ENCODE data around the gene NDUFAF8. TPM values are rescaled to one million over a fixed set of nuclear protein-coding genes. Genes with fewer than 3 reads are reported as not detected.

The NDUFAF8 gene
- total RNA-seq, 2 experiments from 2014 or later, result 42.3 to 48.3 TPM

GRCh38 chr17:81252987-81253329 is 13.8 kb downstream of the NDUFAF8 start:
- Mint-ChIP-seq H3K4me1 (ENCODE audit: low read depth) (peaks cover 11% of the 10 kb centered on the region), H3K27me3 (ENCODE audit: low read depth) (no peaks in the 10 kb centered on the region), H3K4me3 (no peak overlapping the region), H3K27ac (no peak overlapping the region), H3K36me3 (ENCODE audit: low read depth) (peaks cover 24% of the 10 kb centered on the region), H3K9me3 (ENCODE audit: insufficient read depth) (no peaks in the 10 kb centered on the region)
- ChIA-PET POLR2A (no interaction called here), CTCF (interaction anchor here (0.7 to 3.8 kb wide), 13 partner anchors 10 to 348 kb away, joined by 3 to 26 read pairs (median 4); partner anchors contain the start of genes BAHCC1, CEP131, FAAP100 and NDUFAF8)
- DNase-seq (no peak), ATAC-seq (no peak)

GRCh38 chr17:81253358-81254131 is 14.4 kb downstream of the NDUFAF8 start:
- H3K9me3 Mint-ChIP-seq (ENCODE audit: insufficient read depth), result no peaks in the 10 kb centered on the region
- POLR2A ChIA-PET, result no interaction called here
- ATAC-seq, result peak; percentile 50

GRCh38 chr17:81254955-81255717 is 16.0 kb downstream of the NDUFAF8 start:
- DNase-seq, result no peak
- Mint-ChIP-seq H3K4me1 (ENCODE audit: low read depth) (peaks cover 11% of the 10 kb centered on the region), H3K36me3 (ENCODE audit: low read depth) (peaks cover 25% of the 10 kb centered on the region), H3K27me3 (ENCODE audit: low read depth) (no peaks in the 10 kb centered on the region), H3K4me3 (no peak overlapping the region), H3K27ac (no peak overlapping the region), H3K9me3 (ENCODE audit: insufficient read depth) (no peaks in the 10 kb centered on the region)
- ChIA-PET POLR2A (no interaction called here), CTCF (interaction anchor here (1.9 to 3.8 kb wide), 2 partner anchors 41 to 230 kb away, joined by 10 to 16 read pairs; partner anchors contain the start of gene SLC38A10)
- no peak for ATAC-seq

More at GRCh38 chr17:81253358-81254131, 14.4 kb downstream of the NDUFAF8 start:
- Mint-ChIP-seq H3K27ac (peak overlapping the region; percentile 3), H3K4me3 (no peak overlapping the region), H3K4me1 (ENCODE audit: low read depth) (peaks cover 11% of the 10 kb centered on the region), H3K36me3 (ENCODE audit: low read depth) (peaks cover 24% of the 10 kb centered on the region), H3K27me3 (ENCODE audit: low read depth) (no peaks in the 10 kb centered on the region)
- CTCF ChIA-PET, result interaction anchor here (0.6 to 3.8 kb wide), 16 partner anchors 9 to 347 kb away, joined by 3 to 26 read pairs (median 4); partner anchors contain the start of genes BAHCC1, CEP131, FAAP100 and NDUFAF8
- peak; percentile 67 for DNase-seq

- Mint-ChIP-seq H3K27ac (no peak overlapping the region), H3K4me1 (ENCODE audit: low read depth) (peaks cover 9% of the 10 kb centered on the region), H3K9me3 (ENCODE audit: insufficient read depth) (no peaks in the 10 kb centered on the region), H3K36me3 (ENCODE audit: low read depth) (peaks cover 15% of the 10 kb centered on the region), H3K27me3 (ENCODE audit: low read depth) (no peaks in the 10 kb centered on the region), H3K4me3 (no peak overlapping the region)
- CTCF ChIA-PET, result no interaction called here
- DNase-seq (no peak), ATAC-seq (no peak)
- POLR2A ChIA-PET, result no interaction called here
Observed at GRCh38 chr17:81256616-81257015, 17.5 kb downstream of the NDUFAF8 start.

GRCh38 chr17:81257533-81257932 is 18.4 kb downstream of the NDUFAF8 start:
- H3K9me3 Mint-ChIP-seq (ENCODE audit: insufficient read depth), result no peaks in the 10 kb centered on the region
- ChIA-PET CTCF (no interaction called here), POLR2A (no interaction called here)
- peaks cover 3% of the 10 kb centered on the region for H3K4me1 Mint-ChIP-seq (ENCODE audit: low read depth)
- no peak for DNase-seq
- no peak overlapping the region for H3K27ac Mint-ChIP-seq
- no peaks in the 10 kb centered on the region for H3K27me3 Mint-ChIP-seq (ENCODE audit: low read depth)
- ATAC-seq, result no peak
- H3K4me3 Mint-ChIP-seq, result no peak overlapping the region
- peaks cover 12% of the 10 kb centered on the region for H3K36me3 Mint-ChIP-seq (ENCODE audit: low read depth)

GRCh38 chr17:81258292-81258691 is 19.2 kb downstream of the NDUFAF8 start:
- H3K27ac Mint-ChIP-seq, result no peak overlapping the region
- peaks cover 8% of the 10 kb centered on the region for H3K36me3 Mint-ChIP-seq (ENCODE audit: low read depth)
- ChIA-PET POLR2A (no interaction called here), CTCF (no interaction called here)
- H3K4me3 Mint-ChIP-seq, result no peak overlapping the region
- H3K4me1 Mint-ChIP-seq (ENCODE audit: low read depth), result no peaks in the 10 kb centered on the region
- DNase-seq, result no peak
- H3K27me3 Mint-ChIP-seq (ENCODE audit: low read depth), result no peaks in the 10 kb centered on the region
- no peaks in the 10 kb centered on the region for H3K9me3 Mint-ChIP-seq (ENCODE audit: insufficient read depth)
- ATAC-seq, result no peak

- Mint-ChIP-seq H3K36me3 (ENCODE audit: low read depth) (peaks cover 8% of the 10 kb centered on the region), H3K9me3 (ENCODE audit: insufficient read depth) (no peaks in the 10 kb centered on the region), H3K27me3 (ENCODE audit: low read depth) (no peaks in the 10 kb centered on the region), H3K4me3 (no peak overlapping the region), H3K4me1 (ENCODE audit: low read depth) (no peaks in the 10 kb centered on the region), H3K27ac (no peak overlapping the region)
- CTCF ChIA-PET, result no interaction called here
- ATAC-seq, result no peak
- POLR2A ChIA-PET, result no interaction called here
- no peak for DNase-seq
Observed at GRCh38 chr17:81259058-81259605, 20.0 kb downstream of the NDUFAF8 start.

- no peak for ATAC-seq
- H3K4me1 Mint-ChIP-seq (ENCODE audit: low read depth), result no peaks in the 10 kb centered on the region
- ChIA-PET POLR2A (no interaction called here), CTCF (no interaction called here)
- peaks cover 6% of the 10 kb centered on the region for H3K36me3 Mint-ChIP-seq (ENCODE audit: low read depth)
- no peak for DNase-seq
- H3K9me3 Mint-ChIP-seq (ENCODE audit: insufficient read depth), result no peaks in the 10 kb centered on the region
- H3K4me3 Mint-ChIP-seq, result no peak overlapping the region
- H3K27ac Mint-ChIP-seq, result no peak overlapping the region
- no peaks in the 10 kb centered on the region for H3K27me3 Mint-ChIP-seq (ENCODE audit: low read depth)
Observed at GRCh38 chr17:81260171-81260570, 21.1 kb downstream of the NDUFAF8 start.

- DNase-seq (no peak), ATAC-seq (no peak)
- H3K4me3 Mint-ChIP-seq, result no peak overlapping the region
- no peak overlapping the region for H3K27ac Mint-ChIP-seq
- ChIA-PET POLR2A (no interaction called here), CTCF (no interaction called here)
- no peaks in the 10 kb centered on the region for H3K27me3 Mint-ChIP-seq (ENCODE audit: low read depth)
- no peaks in the 10 kb centered on the region for H3K4me1 Mint-ChIP-seq (ENCODE audit: low read depth)
- no peaks in the 10 kb centered on the region for H3K9me3 Mint-ChIP-seq (ENCODE audit: insufficient read depth)
- peaks cover 9% of the 10 kb centered on the region for H3K36me3 Mint-ChIP-seq (ENCODE audit: low read depth)
Observed at GRCh38 chr17:81260641-81261040, 21.5 kb downstream of the NDUFAF8 start.

- no peak overlapping the region for H3K27ac Mint-ChIP-seq
- peaks cover 13% of the 10 kb centered on the region for H3K36me3 Mint-ChIP-seq (ENCODE audit: low read depth)
- DNase-seq, result no peak
- H3K4me1 Mint-ChIP-seq (ENCODE audit: low read depth), result no peaks in the 10 kb centered on the region
- ChIA-PET CTCF (no interaction called here), POLR2A (no interaction called here)
- H3K9me3 Mint-ChIP-seq (ENCODE audit: insufficient read depth), result no peaks in the 10 kb centered on the region
- no peak overlapping the region for H3K4me3 Mint-ChIP-seq
- no peak for ATAC-seq
- no peaks in the 10 kb centered on the region for H3K27me3 Mint-ChIP-seq (ENCODE audit: low read depth)
Observed at GRCh38 chr17:81261096-81261495, 22.0 kb downstream of the NDUFAF8 start.

- ChIA-PET CTCF (interaction anchor here (0.9 kb wide), 1 partner anchor 322 kb away, joined by 3 read pairs; no protein-coding TSS in a partner anchor), POLR2A (no interaction called here)
- no peak overlapping the region for H3K27ac Mint-ChIP-seq
- DNase-seq (no peak), ATAC-seq (no peak)
- peaks cover 14% of the 10 kb centered on the region for H3K36me3 Mint-ChIP-seq (ENCODE audit: low read depth)
- no peak overlapping the region for H3K4me3 Mint-ChIP-seq
- H3K9me3 Mint-ChIP-seq (ENCODE audit: insufficient read depth), result no peaks in the 10 kb centered on the region
- H3K4me1 Mint-ChIP-seq (ENCODE audit: low read depth), result no peaks in the 10 kb centered on the region
- no peaks in the 10 kb centered on the region for H3K27me3 Mint-ChIP-seq (ENCODE audit: low read depth)
Observed at GRCh38 chr17:81261582-81262336, 22.6 kb downstream of the NDUFAF8 start.
